Ishikawa (cell line): Measurements from ENCODE around the gene RPN2.

Experiments
- CEBPB ChIP-seq: IDR thresholded peaks from 2 replicates; pipeline ENCODE4 v1.6.1; 2012
- CREB1 ChIP-seq: IDR thresholded peaks from 2 replicates; pipeline ENCODE4 v1.6.1; 2012; ENCODE audit warnings: low read depth
- EGR1 ChIP-seq: IDR thresholded peaks from 2 replicates; pipeline ENCODE4 v1.6.1; 2012
- EP300 ChIP-seq: IDR thresholded peaks from 2 replicates; pipeline ENCODE4 v1.6.1; 2012; ENCODE audit warnings: borderline replicate concordance
- FOXM1 ChIP-seq: IDR thresholded peaks from 2 replicates; pipeline ENCODE4 v1.6.1; 2012; ENCODE audit warnings: low read depth, borderline replicate concordance
- MAX ChIP-seq: IDR thresholded peaks from 2 replicates; pipeline ENCODE4 v1.6.1; 2012
- NFIC ChIP-seq: IDR thresholded peaks from 2 replicates; pipeline ENCODE4 v1.6.1; 2012
- RAD21 ChIP-seq: IDR thresholded peaks from 2 replicates; pipeline ENCODE4 v1.6.1; 2012; ENCODE audit warnings: low read depth
- REST ChIP-seq: IDR thresholded peaks from 2 replicates; pipeline ENCODE4 v1.6.1; 2012; ENCODE audit warnings: low read depth, mild to moderate bottlenecking
- TAF1 ChIP-seq: IDR thresholded peaks from 2 replicates; pipeline ENCODE4 v1.6.1; 2012; ENCODE audit warnings: low read depth, mild to moderate bottlenecking
- TCF12 ChIP-seq: IDR thresholded peaks from 2 replicates; pipeline ENCODE4 v1.6.1; 2012; ENCODE audit warnings: low read depth
- TEAD4 ChIP-seq: IDR thresholded peaks from 2 replicates; pipeline ENCODE4 v1.6.1; 2012
- USF1 ChIP-seq: IDR thresholded peaks from 2 replicates; pipeline ENCODE4 v1.6.1; 2012
- YY1 ChIP-seq: IDR thresholded peaks from 2 replicates; pipeline ENCODE4 v1.6.1; 2012; ENCODE audit warnings: low read depth
- ZBTB7A ChIP-seq: IDR thresholded peaks from 2 replicates; pipeline ENCODE4 v1.6.1; 2012; ENCODE audit warnings: low read depth

RPN2 gene

DNA sequence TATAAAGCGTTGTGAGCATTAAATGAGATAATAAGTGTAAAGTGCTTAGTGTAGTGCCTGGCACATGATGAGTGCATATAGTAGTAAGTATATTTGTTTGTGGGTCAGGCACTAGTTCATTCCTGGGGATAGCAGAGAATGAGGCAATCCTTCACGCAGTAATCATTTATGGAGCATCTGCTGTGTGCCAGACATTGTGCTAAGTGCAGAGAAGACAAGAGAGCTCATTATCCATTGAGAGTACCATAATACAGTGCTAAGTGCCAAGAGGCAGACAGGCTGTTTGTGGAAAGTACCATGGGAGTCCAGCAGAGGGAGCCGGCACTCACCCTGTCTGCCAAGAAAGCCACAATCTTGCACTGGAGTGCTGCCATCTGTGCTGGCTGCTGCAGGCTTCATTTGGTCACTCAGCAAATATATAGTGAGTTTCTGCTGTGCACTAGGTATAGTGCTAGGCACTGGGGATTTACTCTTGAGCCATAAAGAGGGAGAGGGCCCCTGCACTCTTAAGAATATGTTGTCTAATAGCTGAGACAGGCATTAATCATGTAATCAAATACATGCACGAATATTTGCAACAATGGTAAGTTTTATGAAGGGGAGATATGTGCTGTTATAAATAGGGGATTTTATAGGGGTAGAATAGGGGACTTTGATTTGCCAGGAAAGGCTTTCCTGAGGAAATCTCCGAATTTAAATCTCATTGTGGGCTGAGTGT lies 13.2 kb downstream of the RPN2 start:
- TF ChIP-seq CREB1 = no peak
- TF ChIP-seq NFIC = peak; percentile 52
- no peak for TF ChIP-seq EGR1
- TF ChIP-seq RAD21 = 0 out of 2 replicates have a peak, but pooled peaks have one; percentile 11

DNA sequence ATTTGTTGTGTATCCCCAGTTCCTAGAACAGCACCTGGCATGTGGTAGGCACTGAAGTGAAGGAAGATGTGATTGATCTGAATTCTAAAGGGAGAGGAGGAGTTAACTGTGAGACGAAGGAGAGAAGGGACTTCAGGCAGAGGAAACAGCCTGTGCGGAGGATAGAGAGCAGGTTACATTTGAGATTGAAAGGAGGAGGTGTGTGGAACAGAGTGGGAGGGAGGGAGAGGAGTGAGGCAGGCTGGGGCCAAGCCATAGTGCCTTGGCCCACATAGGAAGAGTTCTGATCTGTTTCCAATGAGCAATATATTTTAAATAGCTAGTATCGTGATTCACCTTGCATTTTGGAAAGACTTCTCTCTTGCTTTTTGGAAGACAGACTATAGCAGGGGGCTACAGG lies 14.1 kb downstream of the RPN2 start:
- TF ChIP-seq TCF12 (no peak), NFIC (no peak), RAD21 (no peak), TAF1 (no peak), EGR1 (no peak), TEAD4 (no peak), CEBPB (no peak), FOXM1 (no peak), EP300 (no peak), YY1 (no peak), MAX (no peak), CREB1 (no peak), USF1 (no peak), ZBTB7A (no peak), REST (no peak)

DNA sequence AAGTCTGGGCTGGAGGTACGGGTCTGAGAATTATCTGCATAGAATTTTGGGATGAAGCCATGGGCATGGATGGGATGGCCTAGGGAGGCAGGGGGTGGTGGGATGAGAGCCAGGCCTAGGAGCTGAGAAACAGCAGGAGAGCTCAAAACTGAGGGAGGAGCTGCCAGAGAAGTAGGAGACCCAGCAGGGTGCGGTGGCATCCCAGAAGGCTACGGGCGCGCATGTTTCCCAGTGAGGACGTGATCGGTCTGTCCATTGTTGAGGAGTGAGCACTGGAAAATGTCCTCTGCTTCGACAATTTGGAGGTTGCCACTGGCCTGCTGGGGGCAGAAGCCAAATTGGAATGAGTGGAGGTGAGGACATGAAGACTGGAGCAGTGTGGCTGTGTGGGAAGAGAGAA lies 14.7 kb downstream of the RPN2 start:
- TF ChIP-seq REST (no peak), TEAD4 (no peak), CEBPB (no peak), FOXM1 (no peak), NFIC (no peak), EP300 (no peak), RAD21 (no peak), ZBTB7A (no peak), USF1 (no peak), EGR1 (no peak), CREB1 (no peak), TAF1 (no peak), YY1 (no peak), MAX (no peak), TCF12 (no peak)

DNA sequence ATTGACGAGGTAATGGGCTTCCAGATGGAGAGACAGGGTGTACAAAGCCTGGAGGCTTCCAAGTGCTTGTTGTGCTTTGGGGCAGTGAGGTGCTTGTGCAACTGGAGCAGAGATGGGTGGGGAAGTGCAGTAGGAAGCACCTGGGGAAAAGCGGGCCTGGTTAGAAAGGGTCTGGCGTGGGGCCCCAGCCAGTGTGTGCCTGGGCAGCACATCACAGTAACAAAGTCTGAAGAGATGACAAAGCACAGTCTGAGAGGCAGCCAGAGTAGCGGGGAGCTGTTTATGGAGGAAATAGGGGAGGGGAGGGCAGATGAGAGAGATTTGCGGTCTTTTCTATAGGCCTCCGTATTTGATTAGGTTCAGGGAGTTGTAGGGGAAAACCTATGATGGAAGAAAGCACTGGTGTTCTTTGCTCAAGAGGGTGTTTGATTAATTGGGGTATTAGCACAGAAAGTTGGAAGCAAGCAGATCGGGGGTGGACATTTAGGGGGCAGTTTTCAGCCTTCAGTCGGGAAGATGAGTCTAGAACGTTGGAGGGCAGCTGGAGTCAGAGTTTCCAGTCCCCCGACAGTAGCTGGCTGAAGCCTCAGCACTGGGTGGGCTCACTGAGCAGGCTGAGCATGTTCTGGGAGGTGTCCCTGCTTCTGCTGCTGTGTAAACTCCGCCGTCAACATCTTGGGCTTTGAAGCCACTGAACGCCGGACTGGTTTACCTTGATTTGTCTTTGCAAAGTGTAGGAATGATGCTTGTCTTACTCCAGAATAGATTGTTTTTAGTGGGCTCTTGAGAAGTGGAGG lies 15.7 kb downstream of the RPN2 start:
- TF ChIP-seq TEAD4 = no peak
- no peak for TF ChIP-seq CREB1
- no peak for TF ChIP-seq EP300
- no peak for TF ChIP-seq TAF1
- TF ChIP-seq EGR1 = no peak
- no peak for TF ChIP-seq RAD21
- no peak for TF ChIP-seq MAX
- TF ChIP-seq FOXM1 = no peak
- no peak for TF ChIP-seq CEBPB
- no peak for TF ChIP-seq TCF12
- TF ChIP-seq USF1 = no peak
- TF ChIP-seq ZBTB7A = no peak
- TF ChIP-seq YY1 = no peak
